Measurements from ENCODE around the gene TRMT44.
"Not testable (repeated sequence)": the region's sequence is repeated elsewhere in the genome, so short reads cannot be mapped to it uniquely, and the experiment has no call there.

The TRMT44 gene

GRCh38 chr4:8468746-8469535 is 28.4 kb downstream of the TRMT44 start:
- no peak for DNase-seq (ENCODE audit: low read depth, low spot score)

DNA sequence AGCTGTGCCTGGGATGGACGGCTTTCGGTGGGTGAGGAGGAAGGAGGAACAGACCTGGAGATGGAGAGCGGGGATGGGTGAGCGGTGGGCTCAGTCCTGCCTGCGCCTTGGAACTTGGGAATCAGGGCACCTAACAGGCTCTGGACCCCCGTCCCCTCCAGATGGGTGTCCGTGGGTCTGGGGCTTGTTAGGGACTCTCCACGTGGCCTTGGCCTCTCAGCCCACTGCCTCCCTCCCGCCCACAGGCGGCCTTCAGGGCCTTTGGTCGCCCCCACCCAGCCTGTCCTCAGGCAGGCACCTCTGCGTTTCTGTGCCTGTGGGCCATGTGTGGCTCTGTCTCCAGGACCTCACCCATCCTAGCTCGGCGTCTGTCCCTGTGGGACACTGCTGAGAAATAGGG is 29.0 kb downstream of the TRMT44 start:
- DNase-seq (ENCODE audit: low read depth, low spot score) = no peak

DNA sequence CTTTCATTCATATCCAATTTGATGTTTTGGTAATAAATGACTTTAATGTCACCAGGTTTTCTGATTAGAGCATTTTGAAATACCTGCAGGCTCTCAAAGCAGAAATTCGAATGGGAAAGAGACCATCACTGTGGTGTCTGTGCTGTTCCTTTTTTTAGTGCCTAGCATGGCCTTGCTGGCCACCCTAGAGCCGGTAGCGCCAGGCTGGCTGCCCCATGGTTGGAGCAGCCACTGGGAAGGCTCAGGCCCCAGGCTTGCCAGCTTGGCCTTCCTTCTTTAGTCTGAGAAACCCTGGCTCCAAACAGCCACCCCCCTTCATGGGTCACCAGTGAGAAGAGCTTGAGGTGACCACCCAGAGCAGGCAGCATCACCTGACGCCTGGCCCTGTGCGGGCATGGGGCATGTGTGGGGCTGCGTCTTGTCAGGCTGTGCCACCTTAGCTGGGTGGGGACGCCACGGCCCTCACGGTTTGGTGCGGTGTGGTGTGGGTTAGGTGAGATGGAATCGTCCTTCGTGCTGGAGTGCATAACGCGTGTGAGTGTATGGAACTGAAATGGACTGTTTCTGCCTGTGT is 30.0 kb downstream of the TRMT44 start:
- no peak for DNase-seq (ENCODE audit: low read depth, low spot score)

GRCh38 chr4:8471211-8471875 is 30.8 kb downstream of the TRMT44 start:
- no peak for DNase-seq (ENCODE audit: low read depth, low spot score)

- no peak for DNase-seq (ENCODE audit: low read depth, low spot score)
Observed at GRCh38 chr4:8472158-8472688, 31.6 kb downstream of the TRMT44 start.

DNA sequence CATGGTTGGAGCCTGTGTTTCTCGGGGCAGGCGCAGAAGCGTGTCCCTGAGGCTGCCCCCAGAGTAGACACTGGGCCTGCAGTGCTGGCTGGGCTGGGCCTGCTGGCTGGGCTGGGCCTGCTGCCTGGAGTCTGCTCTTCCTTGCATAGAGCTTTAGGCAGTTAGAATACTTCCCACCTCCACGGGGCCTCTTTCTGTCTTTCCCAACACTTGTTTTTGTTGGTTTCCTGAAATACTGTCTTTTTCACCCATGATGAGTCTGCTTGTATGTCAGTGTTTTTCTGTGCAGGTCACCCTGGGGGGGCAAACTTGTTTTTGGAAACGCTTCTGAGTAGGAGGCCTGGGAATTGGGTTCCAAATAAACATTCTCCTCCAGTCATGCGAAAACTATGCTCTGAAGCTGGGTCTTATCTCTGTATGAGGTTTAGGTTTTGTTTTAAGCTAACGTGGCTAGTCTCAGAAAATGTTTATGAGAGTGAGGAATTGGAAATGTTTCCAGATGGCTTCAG is 32.2 kb downstream of the TRMT44 start:
- DNase-seq (ENCODE audit: low read depth, low spot score) = no peak

GRCh38 chr4:8473198-8473919 is 32.8 kb downstream of the TRMT44 start:
- DNase-seq (ENCODE audit: low read depth, low spot score) = no peak

- DNase-seq (ENCODE audit: low read depth, low spot score) = no peak
Observed at GRCh38 chr4:8473920-8474590, 33.5 kb downstream of the TRMT44 start.

DNA sequence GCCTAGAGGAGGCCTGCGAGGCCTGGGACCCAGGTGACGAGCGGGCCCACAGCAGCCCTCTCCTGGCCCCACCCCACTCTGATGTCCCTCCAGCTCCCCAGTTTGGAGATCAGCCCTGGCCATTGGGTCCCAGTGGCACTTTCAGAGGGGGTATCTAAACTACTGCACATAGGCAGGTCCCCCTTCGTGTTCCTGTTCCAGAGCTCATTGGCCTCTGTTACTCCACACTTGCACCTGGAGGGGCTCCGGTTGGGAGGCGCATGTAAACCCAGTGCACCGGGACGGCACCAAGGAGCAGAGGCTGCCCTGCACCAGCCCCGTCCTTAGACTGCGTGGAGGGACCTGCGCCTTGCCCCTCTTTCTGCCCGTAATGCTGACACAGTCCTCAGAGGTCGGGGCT is 34.3 kb downstream of the TRMT44 start:
- DNase-seq (ENCODE audit: low read depth, low spot score) = no peak

- DNase-seq (ENCODE audit: low read depth, low spot score) = no peak
Observed at GRCh38 chr4:8475751-8476575, 35.4 kb downstream of the TRMT44 start.

DNA sequence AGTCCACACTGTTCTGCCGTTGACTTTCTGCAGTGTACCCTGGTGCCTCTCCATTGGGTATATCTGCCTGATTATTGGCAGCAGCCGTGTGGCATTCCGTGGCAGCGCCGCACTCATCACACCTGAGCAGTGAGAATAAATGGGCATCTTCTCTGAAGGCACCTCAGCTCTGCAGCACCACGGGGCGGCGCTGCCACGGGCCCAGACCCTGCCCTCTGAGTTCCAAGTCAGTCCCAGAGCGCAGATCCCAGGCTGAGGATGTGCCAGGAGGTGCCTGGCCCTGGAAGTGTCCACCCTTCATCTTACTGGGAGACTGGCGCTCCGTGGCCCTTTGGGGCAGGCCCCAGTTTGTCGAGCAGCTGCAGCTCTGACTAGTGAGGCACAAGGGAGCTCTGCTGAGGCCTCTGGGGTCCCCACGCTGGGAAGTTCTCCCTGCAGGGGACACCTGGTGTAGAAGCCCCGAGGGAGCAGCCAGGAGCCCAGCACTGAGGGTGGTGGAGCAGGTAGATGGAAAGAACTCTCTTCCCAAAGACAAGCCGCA is 36.6 kb downstream of the TRMT44 start:
- no peak for DNase-seq (ENCODE audit: low read depth, low spot score)

DNA sequence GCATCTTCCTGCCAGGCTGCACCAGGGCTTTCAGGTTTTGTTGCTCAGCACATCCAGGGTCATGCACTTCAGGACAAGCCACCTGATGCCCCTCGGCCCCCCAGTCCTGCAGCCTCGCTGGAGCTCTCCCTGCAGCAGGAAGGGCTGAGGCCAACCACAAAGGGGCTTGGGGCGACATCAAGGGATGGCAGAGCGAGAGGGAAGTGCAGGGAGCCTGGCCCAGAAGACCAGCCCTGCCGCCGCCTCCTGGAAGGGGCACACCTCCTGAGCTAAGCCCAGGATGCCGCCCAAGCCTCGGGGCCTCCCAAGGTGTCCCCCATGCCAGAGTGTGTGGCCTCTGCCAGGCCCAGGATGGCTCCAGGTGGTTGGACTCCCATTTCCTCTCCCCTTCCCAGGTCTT is 37.1 kb downstream of the TRMT44 start:
- no peak for DNase-seq (ENCODE audit: low read depth, low spot score)

- DNase-seq (ENCODE audit: low read depth, low spot score) = no peak
Observed at GRCh38 chr4:8478371-8478770, 37.8 kb downstream of the TRMT44 start.

DNA sequence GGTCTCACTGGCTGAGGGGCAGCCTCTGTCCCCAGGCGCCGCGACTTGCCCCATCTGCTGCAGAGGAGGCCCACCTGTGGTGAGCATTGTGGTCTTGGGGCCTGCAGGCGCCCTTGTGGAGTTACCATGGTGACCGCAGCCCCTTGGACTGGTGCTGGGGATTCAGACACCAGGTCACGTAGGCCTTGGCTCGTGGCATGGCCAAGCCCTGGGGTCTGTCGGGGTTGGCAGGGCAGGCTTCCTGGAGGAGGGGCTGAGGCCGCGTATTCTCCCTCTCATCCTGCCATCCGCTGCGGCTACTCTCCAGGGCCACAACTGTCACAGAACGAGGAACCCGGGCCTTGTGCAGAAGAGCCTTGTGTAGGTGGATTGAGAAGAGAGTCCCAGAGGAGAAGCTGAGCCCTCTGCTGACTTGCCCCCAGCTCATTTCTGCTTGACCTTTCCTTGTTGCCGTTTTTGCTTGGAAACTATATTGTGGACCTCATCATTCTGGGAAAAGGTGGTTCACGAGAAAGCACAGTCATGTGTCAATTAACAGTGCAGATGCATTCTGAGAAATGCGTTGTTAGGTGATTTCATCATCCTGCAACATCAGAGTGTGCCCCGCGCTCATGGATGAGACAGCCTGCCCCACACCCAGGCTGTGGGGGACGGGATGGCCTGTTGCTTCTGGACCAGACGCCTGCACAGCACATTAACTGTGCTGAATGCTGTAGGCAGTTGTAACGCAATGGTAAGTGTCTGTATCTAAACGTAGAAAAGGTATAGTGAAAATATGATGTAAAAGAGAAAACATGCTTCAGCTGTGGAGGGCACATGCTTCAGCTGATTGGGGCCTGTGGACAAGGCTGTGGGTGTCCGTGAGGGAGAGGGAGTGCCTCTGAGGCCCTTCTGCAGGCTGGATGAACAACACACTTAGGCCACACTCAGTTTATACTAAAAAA is 38.5 kb downstream of the TRMT44 start:
- no peak for DNase-seq (ENCODE audit: low read depth, low spot score)

GRCh38 chr4:8480221-8480620 is 39.6 kb downstream of the TRMT44 start:
- DNase-seq (ENCODE audit: low read depth, low spot score) = no peak

DNA sequence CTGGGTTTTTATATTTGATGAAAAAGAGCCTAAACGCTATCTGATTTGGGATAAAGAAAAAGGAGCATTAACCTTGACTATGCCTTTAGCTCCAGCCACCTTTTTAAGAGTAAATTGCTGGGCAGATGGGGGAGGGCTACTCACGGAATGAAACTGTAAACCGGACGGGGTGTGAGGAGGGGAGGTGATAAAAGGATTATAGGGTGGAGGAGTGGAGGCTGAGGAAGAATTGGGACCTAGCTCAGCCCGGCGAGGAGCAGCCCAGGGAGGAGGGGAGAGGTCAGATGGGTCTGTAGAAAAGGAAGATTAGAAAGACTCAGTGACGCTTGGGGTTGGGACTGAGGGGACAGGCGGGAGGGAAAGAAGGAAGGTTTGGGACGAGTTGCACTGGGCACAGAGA is 46.1 kb downstream of the TRMT44 start:
- not testable (repeated sequence) for DNase-seq (ENCODE audit: low read depth, low spot score)

- DNase-seq (ENCODE audit: low read depth, low spot score) = no peak
Observed at GRCh38 chr4:8488791-8489369, 48.3 kb downstream of the TRMT44 start.

DNA sequence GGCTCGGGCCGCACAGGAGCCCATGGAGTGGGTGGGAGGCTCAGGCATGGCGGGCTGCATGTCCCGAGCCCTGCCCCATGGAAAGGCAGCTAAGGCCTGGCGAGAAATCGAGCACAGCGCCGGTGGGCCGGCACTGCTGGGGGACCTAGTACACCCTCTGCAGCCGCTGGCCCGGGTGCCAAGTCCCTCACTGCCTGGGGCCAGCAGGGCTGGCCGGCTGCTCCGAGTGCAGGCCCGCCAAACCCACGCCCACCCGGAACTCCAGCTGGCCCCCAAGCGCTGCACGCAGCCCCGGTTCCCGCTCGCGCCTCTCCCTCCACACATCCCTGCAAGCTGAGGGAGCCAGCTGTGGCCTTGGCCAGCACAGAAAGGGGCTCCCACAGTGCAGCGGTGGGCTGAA is 50.9 kb downstream of the TRMT44 start:
- not testable (repeated sequence) for DNase-seq (ENCODE audit: low read depth, low spot score)

GRCh38 chr4:8492174-8492573 is 51.6 kb downstream of the TRMT44 start:
- DNase-seq (ENCODE audit: low read depth, low spot score) = no peak

Data from activated naive CD8-positive, alpha-beta T cell treated with anti-CD3 and anti-CD28 coated beads, Interleukin-2, amount 50 U/mL, for 16 hours (primary cell).